ENCODE data around the gene IRGM. TPM values are rescaled to one million over a fixed set of nuclear protein-coding genes. Genes with fewer than 3 reads are reported as not detected.

IRGM gene
- total RNA-seq, 1 experiment from 2014 or later, result not detected

DNA sequence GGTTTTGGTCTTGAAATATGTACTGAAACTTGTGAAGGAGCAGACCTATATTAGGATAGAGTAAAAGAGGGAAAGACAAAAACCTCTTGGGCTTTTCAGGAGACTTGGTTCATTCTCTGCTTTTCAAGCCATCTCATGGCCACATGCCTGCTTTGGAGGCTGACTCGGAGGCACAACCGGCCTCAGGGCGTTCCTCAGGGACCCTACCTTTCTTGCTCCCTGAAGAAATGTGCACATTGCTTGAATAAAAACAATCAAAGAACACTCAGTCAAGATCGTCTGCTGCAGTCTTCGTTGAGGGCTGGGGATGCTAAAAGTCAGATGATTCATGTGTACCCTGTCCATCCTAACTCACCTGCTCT, 994 bp downstream of the IRGM start:
- intact Hi-C loops (cut with micrococcal nuclease; ENCODE audit: unreplicated experiment), result loop anchor here (1.0 to 10.0 kb wide), 6 partner anchors 46 to 395 kb away; no protein-coding TSS in a partner anchor
- no TSS peak for BruUV-seq (replicated peaks)
- Histone ChIP-seq H2AFZ (no peak overlapping the region), H3K4me1 (replicated peaks; ENCODE audit: insufficient read depth) (no peaks in the 10 kb centered on the region), H3K27ac (no peak overlapping the region), H3K9me2 (ENCODE audit: insufficient read depth) (no peaks in the 10 kb centered on the region), H3F3A (ENCODE audit: insufficient read depth, low read depth) (no peaks in the 10 kb centered on the region), H3K4me3 (no peak overlapping the region), H3K9me3 (ENCODE audit: insufficient read depth, low read depth) (no peaks in the 10 kb centered on the region), H4K20me1 (ENCODE audit: insufficient read depth) (no peaks in the 10 kb centered on the region), H3K79me2 (ENCODE audit: low read depth) (no peaks in the 10 kb centered on the region), H3K27me3 (ENCODE audit: insufficient read depth, low read depth) (no peaks in the 10 kb centered on the region; the same call in 1 of the 2 replicates), H3K36me3 (ENCODE audit: low read depth) (no peaks in the 10 kb centered on the region), H3K4me2 (no peak overlapping the region)
- DNase-seq, result no peak
- TF ChIP-seq EZH2 (IDR thresholded peaks at IDR 0.05; ENCODE audit: low read depth), result no peak
- TF ChIP-seq, protein P1, sequence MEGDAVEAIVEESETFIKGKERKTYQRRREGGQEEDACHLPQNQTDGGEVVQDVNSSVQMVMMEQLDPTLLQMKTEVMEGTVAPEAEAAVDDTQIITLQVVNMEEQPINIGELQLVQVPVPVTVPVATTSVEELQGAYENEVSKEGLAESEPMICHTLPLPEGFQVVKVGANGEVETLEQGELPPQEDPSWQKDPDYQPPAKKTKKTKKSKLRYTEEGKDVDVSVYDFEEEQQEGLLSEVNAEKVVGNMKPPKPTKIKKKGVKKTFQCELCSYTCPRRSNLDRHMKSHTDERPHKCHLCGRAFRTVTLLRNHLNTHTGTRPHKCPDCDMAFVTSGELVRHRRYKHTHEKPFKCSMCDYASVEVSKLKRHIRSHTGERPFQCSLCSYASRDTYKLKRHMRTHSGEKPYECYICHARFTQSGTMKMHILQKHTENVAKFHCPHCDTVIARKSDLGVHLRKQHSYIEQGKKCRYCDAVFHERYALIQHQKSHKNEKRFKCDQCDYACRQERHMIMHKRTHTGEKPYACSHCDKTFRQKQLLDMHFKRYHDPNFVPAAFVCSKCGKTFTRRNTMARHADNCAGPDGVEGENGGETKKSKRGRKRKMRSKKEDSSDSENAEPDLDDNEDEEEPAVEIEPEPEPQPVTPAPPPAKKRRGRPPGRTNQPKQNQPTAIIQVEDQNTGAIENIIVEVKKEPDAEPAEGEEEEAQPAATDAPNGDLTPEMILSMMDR (conservative IDR thresholded peaks at IDR 0.05), result peak; percentile 16; the same call in 1 of the 2 replicates
- ChIA-PET CTCF (interaction anchor here (1.1 to 1.3 kb wide), 2 partner anchors 139 to 388 kb away, joined by 3 read pairs; no protein-coding TSS in a partner anchor), POLR2A (ENCODE audit: unreplicated experiment) (interaction anchor here (0.6 kb wide), 1 partner anchor 84 kb away, joined by 3 read pairs; no protein-coding TSS in a partner anchor)

DNA sequence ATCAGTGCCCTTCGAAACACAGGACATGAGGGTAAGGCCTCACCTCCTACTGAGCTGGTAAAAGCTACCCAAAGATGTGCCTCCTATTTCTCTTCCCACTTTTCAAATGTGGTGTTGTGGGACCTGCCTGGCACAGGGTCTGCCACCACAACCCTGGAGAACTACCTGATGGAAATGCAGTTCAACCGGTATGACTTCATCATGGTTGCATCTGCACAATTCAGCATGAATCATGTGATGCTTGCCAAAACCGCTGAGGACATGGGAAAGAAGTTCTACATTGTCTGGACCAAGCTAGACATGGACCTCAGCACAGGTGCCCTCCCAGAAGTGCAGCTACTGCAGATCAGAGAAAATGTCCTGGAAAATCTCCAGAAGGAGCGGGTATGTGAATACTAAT, 1.9 kb downstream of the IRGM start:
- no peaks in the 10 kb centered on the region for H3K79me2 ChIP-seq (ENCODE audit: low read depth)
- H4K20me1 ChIP-seq (ENCODE audit: insufficient read depth), result no peaks in the 10 kb centered on the region
- no peaks in the 10 kb centered on the region for H3K4me1 ChIP-seq (replicated peaks; ENCODE audit: insufficient read depth)
- no peaks in the 10 kb centered on the region for H3K9me2 ChIP-seq (ENCODE audit: insufficient read depth)
- no peaks in the 10 kb centered on the region for H3K36me3 ChIP-seq (ENCODE audit: low read depth)
- H3K27ac ChIP-seq, result no peak overlapping the region
- no peak for DNase-seq
- CTCF ChIA-PET, result no interaction called here
- no peak overlapping the region for H3K4me3 ChIP-seq
- H3K27me3 ChIP-seq (ENCODE audit: insufficient read depth, low read depth), result no peaks in the 10 kb centered on the region; the same call in 1 of the 2 replicates
- POLR2A ChIA-PET (ENCODE audit: unreplicated experiment), result no interaction called here
- H3K9me3 ChIP-seq (ENCODE audit: insufficient read depth, low read depth), result no peaks in the 10 kb centered on the region
- TF ChIP-seq EZH2 (IDR thresholded peaks at IDR 0.05; ENCODE audit: low read depth), result no peak
- TF ChIP-seq, protein P1 (conservative IDR thresholded peaks at IDR 0.05), result no peak
- no peak overlapping the region for H3K4me2 ChIP-seq
- BruUV-seq (replicated peaks), result no TSS peak
- H3F3A ChIP-seq (ENCODE audit: insufficient read depth, low read depth), result no peaks in the 10 kb centered on the region
- intact Hi-C loops (cut with micrococcal nuclease; ENCODE audit: unreplicated experiment), result loop anchor here (5.0 to 10.0 kb wide), 2 partner anchors 133 to 396 kb away; no protein-coding TSS in a partner anchor
- H2AFZ ChIP-seq, result no peak overlapping the region

DNA sequence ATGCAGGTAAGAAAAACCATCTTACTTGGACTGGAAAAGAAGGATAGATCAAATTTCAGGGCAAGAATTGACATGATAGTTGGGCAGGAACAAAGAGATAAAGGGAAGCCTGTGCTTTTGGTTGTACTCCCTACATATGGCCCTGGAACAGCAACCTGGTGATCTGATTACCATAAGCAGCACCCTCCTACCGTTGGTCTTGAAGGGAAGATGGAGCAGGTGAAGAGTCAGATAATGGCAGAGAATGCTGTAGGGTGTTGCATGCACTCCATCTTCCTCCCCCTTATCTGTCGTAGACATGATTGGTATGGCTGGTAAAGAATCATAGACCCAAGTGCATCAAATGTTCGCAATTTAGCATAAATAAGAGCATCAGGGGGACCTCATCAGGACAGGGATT, 4.7 kb downstream of the IRGM start:
- ChIA-PET CTCF (no interaction called here), POLR2A (ENCODE audit: unreplicated experiment) (no interaction called here)
- no TSS peak for BruUV-seq (replicated peaks)
- Histone ChIP-seq H3F3A (ENCODE audit: insufficient read depth, low read depth) (no peaks in the 10 kb centered on the region), H4K20me1 (ENCODE audit: insufficient read depth) (no peaks in the 10 kb centered on the region), H3K9me2 (ENCODE audit: insufficient read depth) (no peaks in the 10 kb centered on the region), H3K4me1 (replicated peaks; ENCODE audit: insufficient read depth) (no peaks in the 10 kb centered on the region), H2AFZ (no peak overlapping the region), H3K79me2 (ENCODE audit: low read depth) (no peaks in the 10 kb centered on the region), H3K4me2 (no peak overlapping the region), H3K9me3 (ENCODE audit: insufficient read depth, low read depth) (no peaks in the 10 kb centered on the region; the same call in 1 of the 2 replicates), H3K36me3 (ENCODE audit: low read depth) (no peaks in the 10 kb centered on the region), H3K27me3 (ENCODE audit: insufficient read depth, low read depth) (no peaks in the 10 kb centered on the region; the same call in 1 of the 2 replicates), H3K4me3 (no peak overlapping the region), H3K27ac (no peak overlapping the region)
- TF ChIP-seq, protein P1 (conservative IDR thresholded peaks at IDR 0.05), result no peak
- TF ChIP-seq EZH2 (IDR thresholded peaks at IDR 0.05; ENCODE audit: low read depth), result no peak
- no peak for DNase-seq
- intact Hi-C loops (cut with micrococcal nuclease; ENCODE audit: unreplicated experiment), result no loop called here

Data from PC-9 (cell line).